Measurements from ENCODE around the gene BCAN.

Gene BCAN

GRCh38 chr1:156704930-156705320, 63.0 kb downstream of the BCAN start:
- no peak for DNase-seq

- peak; percentile 26 for DNase-seq
These were observed 63.5 kb downstream of the BCAN start, which contains the start of gene CRABP2 for GRCh38 chr1:156705321-156705917. Gene CRABP2 (minus strand): TSS chr1:156705583. CDS start chr1:156705446, 137 bp downstream.

DNA sequence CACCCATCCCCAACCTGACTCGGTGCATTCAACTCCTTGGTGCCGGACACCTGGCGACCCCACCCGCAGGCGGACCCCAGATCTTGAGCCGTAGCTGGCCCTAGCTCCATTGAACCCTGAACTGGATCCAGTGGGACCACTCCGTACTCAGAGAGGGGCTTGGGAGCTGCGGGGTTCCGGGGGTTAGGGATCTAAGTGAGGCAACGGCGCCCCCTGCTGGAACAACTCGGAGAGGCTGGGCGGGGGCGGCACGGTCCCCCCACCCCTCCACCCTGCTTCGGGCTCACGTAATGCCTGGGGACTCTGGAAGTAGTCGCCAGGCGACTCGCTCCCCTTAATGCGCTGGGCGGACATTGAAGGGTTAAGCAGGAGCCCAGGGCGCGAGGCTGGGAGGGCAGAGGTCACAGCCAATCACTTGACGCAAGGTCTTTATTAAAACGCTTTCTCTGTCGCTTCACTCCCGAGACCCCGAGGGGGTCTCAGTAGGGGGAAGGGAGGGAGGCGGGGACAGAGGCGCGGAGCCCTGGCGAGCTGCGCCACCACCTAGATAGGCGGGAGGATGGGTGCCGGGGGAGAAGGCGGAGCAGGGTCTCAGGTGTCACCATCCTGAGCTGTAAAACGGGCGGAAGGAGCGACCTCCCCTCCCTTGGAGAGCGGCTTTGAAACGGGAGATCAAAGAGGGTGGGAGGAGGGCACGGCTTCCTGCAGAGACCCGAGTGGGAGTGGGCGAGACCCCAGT, 64.2 kb downstream of the BCAN start:
- peak; percentile 65 for DNase-seq

GRCh38 chr1:156706657-156707416, 64.9 kb downstream of the BCAN start:
- DNase-seq: no peak

DNA sequence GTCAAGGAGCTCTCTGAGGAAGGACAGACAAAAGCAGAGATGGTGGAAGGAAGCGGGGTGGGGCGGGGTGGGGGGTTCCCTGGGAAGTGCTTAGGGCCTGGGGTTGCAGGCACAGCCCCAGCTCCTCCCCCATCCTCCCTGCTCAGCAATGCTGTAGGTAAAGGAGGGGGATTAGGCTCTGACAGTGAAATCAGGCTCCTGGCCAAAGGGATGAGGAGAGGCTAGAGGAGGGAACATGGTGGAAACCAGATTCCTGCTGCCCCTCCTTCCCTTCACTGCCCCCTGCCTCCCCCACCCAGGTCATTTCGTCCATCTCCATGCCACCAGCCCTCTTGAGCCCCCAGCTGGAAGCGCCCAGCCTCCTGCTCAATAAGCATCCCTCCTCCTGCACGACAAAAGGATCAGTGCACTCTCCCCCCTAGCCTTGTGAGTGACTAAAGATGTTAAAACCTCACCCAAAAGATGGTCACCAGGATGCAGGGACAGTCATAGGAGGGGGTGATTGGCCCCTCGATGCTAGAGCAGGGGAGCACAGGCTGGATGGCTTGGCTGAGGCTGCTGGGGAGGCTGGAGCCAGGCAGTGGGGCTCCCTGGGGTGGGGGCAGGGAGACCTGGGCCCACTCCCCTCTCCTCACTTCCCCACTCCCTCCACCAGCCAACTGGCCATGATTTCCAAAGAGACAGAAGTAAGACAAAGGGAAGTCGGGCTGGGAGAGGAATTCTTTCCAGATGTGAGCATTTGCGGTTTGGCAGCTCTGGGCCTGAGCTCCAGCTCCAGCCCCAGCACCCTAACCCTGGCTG, 65.7 kb downstream of the BCAN start:
- DNase-seq: no peak

DNA sequence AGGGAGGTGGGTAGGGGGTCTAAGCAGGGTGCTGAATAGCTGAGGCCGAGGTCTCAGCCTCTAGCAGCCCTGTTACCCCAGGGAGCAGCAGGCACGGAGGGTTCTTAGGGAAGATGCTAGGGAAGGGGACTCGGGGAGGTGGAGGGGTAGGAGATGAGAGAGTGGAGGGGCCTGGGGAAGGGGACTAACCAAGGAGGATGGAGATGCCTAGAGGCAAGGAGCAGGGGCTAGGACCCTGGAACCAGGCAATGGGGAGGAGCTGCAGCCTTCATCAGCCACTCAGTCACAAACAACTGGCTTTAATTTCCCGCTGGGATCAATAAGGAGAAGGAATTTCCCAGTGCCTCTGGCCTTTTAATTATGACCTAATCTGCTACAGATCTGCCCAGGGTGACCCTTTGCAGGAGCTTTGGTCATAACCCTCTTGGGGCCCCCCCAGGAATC, 66.3 kb downstream of the BCAN start:
- DNase-seq: no peak

- no peak for DNase-seq
These were observed 67.1 kb downstream of the BCAN start for GRCh38 chr1:156709031-156709430.
